Upper lobe of left lung (tissue), 4 donors: Measurements from ENCODE around the gene ATF6.

Experiments
- CTCF ChIP-seq, 6 experiments: fragments of 450-650 bp in 4 of 6; fragments of 200-600 bp in 2 of 6; sonication (generic) in 2 of 6; IDR thresholded peaks; one replicate each; pipeline ENCODE4 v1.5.1; 2016 to 2019; ENCODE audit warnings: antibody characterized with exemption in 6 of 6
- EP300 ChIP-seq, 4 donors: sonication (generic); formaldehyde crosslinking; IDR thresholded peaks; one replicate each; pipeline ENCODE4 v1.5.1; 2017; ENCODE audit warnings: antibody characterized with exemption in 4 of 4, control low read depth in 2 of 4
- POLR2A ChIP-seq, 4 donors: fragments of 450-650 bp; IDR thresholded peaks; one replicate each; pipeline ENCODE4 v1.5.1; 2016 to 2017; ENCODE audit warnings: antibody characterized with exemption in 4 of 4, mild to moderate bottlenecking in 2 of 4
- POLR2AphosphoS5 ChIP-seq, 2 donors: sonication (generic); formaldehyde crosslinking; IDR thresholded peaks; one replicate each; pipeline ENCODE4 v1.5.1; 2017; ENCODE audit warnings: antibody characterized with exemption in 2 of 2

- TF ChIP-seq CTCF (IDR thresholded peaks at IDR 0.05) (no peak), POLR2AphosphoS5 (IDR thresholded peaks at IDR 0.05) (no peak), POLR2A (IDR thresholded peaks at IDR 0.05) (no peak), EP300 (IDR thresholded peaks at IDR 0.05) (no peak)
These were observed 4.1 kb downstream of the ATF6 start for GRCh38 chr1:161770250-161770649.
